Measurements from ENCODE around the gene TPD52L2.

TPD52L2 gene

DNA sequence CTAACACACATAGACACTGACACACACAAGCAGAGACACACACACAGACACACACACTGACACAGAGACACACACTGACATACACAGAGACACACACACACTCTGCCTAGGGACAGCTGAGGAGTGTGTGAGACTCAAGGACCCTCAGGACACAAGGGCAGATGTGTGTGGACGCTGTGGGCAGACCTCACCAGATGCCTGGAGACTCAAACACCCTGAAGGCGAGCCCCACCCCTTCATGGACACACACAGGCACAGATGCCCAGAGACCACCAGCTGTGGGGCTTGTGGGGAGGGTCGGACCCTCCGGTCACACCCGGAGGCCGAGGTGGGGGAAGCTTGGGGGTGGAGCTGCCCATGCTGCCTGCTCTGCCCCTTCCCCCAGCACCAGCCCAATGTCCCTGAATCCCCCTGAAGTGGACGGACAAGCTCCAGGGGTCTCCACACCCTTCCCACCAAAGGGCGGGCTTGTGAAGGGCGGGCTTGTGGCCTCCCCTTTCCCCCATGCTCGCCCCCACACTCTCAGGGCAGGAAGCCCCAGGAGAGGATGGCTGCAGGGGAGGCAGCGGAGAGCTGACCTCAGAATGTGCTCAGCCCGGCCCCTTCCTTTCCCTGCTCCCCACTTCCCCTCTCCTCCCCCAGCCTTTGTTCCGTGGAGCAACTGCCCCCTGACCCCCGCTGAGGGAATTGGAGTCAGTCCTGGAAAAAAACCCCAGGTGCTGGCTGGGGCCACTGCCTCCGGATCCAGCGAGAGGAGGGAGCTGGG, 17.6 kb upstream of the TPD52L2 start:
- TF ChIP-seq CTCF (IDR thresholded peaks at IDR 0.05), result no peak

DNA sequence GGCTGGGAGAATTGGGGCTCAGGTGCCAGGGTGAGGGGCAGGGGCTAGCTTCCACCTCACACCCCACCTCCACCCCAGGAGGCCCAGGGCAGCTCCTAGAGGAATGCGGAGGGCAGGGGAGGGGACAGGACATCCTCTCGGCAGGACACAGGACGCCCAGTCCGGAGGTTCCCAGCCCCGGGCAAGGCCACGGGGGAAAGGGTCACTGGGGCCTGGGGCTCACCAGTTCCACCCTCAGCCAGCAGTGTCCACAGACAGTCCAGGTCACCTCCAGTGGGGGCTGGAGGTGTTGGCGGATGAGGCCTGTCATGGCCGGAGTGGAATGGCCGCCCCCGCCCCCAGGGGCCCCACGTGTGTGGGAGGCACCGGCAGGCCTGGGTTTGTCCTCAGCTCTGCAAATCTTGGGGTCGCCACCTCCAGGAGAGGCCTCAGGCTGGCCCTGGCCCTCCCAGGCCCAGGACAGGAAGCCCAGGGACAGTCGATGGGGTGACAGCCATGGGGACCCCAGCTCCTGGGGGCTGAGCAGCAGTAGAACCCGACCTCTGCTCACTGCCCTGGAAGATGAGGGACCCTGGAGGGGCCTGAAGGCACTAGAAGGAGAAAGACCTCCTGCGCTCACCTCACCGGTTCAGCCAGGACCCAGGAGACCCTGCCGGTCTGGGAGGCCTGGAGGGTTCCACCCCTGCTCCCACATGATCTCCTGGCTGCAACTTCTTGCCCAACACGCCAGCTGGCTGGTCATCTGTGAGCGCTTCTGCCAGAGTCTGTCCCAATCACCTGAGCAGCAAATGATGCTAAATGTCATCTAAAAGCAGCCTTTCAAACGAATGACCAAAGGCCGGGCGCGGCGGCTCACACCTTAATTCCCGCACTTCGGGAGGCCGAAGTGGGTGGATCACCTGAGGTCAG, 16.8 kb upstream of the TPD52L2 start:
- no peak for TF ChIP-seq CTCF (IDR thresholded peaks at IDR 0.05)

DNA sequence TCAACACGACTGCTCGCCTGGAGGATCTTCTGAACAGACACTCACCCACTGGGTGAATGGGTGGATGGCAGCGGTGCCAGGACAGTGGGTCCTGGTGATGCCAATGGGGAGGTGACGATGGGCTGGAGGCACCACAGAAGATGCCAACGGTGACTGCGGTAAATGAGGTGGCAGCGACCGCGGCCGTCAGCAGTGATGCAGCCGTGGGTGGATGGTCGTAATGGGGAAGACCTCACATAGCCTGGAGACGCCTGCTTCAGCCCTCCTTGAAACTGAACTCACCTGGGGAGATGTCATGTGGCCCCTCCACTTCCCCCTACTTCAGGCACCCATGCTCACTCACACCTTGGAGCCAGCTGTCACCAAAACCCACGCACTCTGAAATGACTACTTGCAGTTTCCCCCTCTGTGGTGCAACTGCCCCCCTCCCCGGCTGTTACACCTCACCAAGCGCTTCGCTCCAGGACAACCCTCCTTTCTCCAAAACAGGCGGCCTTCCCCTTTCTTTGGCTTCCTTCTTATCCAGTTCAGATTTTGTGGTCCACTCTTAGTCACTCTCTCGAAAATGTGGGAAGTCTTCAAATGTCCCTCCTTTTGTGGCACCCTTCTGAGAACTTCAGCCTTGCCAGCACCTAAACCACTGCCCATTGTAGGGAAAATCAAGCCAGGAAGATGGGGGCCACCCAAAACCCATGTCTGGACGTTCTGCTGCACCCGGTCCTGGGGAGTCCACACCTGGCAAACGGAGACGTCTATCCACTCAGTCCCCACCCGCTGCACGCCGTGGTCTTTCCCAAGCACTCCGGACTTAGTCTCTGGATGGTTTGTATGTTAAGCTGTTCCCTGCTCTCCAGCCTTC, 14.2 kb upstream of the TPD52L2 start:
- no peak for TF ChIP-seq CTCF (IDR thresholded peaks at IDR 0.05)

DNA sequence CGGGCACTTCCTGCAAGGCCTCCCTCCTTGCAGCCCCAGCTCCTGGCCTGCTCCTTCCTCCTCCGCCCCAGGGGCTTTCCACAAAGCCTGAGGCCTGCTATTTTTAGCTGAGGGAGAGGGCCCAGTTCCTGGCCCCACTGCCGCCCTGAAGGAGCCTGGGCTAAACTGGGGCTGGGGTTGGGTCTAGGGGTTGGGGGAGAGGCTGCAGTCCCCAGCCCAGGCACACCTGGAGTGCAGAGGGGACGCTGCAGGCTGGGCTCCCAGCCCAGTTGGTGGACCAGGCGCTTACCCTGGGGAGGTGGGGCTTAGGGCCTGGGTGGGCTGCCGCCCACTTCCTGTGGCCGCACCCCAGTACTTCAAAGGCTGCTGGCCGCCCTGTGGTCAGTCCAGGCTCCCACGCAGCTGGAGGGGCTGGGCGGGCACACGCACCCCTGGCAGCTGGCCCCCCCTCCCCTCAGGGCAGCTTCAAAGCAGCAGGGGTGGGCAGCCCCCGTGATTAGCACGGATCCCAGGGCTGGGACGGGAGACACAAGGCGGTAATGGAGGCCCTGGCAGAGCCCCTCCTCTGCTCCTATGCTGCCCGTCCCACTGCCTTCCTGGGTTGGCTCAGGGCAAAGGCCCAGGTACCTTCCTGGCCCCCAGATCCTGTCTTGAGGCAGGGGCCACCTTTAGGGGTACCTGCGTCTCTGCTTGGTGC, 10.9 kb upstream of the TPD52L2 start:
- TF ChIP-seq CTCF (IDR thresholded peaks at IDR 0.05), result no peak

DNA sequence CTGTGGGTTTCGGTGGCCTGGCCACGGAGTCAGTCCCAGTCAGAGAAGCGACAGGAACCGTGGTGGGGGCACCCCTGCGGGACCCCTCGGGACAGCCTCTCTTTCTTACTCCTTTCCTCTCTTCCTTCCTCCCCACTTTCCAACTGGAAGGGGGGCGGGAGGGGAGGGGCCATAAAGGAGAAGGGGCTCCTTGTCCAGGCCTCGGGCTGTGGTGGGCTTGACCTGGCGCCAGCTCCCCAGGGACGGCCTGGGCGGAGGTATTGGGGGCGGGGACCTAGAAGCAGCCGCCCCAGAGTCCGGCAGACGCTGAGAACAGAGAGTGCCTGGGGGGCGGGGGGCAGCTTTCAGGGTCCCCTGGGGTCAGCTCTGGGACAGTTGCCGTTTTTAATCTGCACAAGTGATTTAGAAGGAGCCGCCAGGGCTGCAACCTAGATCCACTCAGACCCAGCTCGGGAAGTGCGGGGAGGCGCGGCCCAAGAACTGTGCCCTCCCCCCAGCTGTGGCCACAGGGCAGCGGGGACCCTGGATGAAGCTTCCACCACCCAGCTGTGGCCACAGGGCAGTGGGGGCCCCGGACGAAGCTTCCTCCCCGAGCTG, 10.2 kb upstream of the TPD52L2 start:
- no peak for TF ChIP-seq CTCF (IDR thresholded peaks at IDR 0.05)

DNA sequence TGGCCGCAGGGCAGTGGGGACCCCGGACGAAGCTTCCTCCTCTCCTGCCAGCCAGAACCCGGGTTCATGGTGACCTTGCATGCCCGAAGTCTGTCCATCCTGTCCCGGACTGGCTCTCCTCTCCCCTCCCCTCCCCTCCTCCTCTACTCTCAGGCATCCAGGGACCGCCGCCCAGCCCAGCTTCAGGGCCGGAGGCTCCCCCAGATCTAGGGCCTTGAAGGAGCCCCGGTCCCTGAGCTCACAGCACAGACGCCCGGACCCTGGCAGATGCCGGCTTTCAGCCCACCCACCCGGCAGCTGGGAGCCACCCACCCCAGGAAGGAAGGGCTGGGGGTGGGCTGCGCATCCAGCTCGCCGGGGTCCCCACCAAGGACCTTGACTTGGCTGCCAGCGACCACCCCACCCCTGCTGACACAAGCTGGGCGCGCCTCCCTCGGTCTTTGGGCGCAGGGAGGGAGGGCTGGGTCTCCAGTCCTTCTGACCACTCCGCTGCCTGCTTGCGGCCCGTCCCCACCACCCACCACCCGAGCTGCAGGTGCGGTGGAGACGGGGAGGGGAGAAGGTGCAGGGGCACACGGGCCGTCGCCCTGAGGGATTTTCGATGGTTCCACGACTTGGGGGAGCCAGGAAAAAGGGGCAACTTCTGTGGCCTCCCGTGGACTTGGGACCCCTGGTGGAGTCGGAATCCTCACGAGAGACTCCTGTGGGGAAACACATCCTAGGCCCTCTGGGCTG, 9.5 kb upstream of the TPD52L2 start:
- no peak for TF ChIP-seq CTCF (IDR thresholded peaks at IDR 0.05)
